HG02885 (cell line): ENCODE results near the gene ZDHHC8.
"Not testable (repeated sequence)": the region's sequence is repeated elsewhere in the genome, so short reads cannot be mapped to it uniquely, and the experiment has no call there.

Experiments
- ATAC-seq: cut with Tn5 transposase; IDR thresholded peaks from one replicate; pipeline ENCODE4 v1.9.1; 2021; ENCODE audit warnings: mild to moderate bottlenecking; ENCODE audit not compliant: unreplicated experiment, poor library complexity

ZDHHC8 gene

GRCh38 chr22:20156042-20156389 lies 24.4 kb downstream of the ZDHHC8 start:
- ATAC-seq: no peak

DNA sequence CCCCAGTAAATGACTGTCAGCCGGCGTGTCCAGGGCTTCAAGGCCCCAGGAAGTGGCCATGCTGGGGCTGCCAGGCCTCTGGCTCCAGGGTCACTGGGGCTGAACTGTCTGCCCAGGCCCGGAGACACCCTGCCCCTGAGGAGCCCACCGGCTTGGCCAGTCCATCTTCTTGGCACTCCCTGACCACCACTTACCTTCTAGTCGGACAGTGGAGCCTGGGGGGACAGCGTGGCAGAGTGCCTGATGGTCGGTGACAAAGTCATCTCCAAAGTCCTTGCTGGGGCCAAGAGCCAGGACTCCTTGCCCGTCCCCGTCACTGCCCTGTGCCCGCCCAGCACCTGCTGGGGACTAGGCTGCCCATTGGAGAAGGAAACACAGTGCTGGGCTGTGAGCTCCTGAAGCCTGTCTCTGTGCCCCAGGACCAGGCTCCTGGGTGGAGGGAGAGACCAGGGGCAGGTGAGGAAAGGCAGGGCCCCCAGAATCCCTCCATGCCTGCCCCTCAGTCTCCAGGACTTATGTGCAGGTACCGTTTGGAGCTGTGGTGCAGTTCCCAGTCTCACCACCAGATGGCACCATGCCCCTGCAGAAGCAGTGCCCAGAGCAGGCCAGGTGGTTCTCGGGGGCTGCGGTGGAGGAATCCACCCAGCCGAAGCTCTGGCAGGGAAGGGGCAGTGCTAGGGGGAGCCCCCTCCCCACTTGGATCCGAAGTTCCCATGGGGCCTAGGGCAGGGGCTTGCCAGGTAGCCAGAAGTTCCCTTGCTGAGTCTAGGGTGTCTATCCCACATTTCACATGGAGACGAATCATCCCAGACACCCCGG lies 25.2 kb downstream of the ZDHHC8 start:
- no peak for ATAC-seq

DNA sequence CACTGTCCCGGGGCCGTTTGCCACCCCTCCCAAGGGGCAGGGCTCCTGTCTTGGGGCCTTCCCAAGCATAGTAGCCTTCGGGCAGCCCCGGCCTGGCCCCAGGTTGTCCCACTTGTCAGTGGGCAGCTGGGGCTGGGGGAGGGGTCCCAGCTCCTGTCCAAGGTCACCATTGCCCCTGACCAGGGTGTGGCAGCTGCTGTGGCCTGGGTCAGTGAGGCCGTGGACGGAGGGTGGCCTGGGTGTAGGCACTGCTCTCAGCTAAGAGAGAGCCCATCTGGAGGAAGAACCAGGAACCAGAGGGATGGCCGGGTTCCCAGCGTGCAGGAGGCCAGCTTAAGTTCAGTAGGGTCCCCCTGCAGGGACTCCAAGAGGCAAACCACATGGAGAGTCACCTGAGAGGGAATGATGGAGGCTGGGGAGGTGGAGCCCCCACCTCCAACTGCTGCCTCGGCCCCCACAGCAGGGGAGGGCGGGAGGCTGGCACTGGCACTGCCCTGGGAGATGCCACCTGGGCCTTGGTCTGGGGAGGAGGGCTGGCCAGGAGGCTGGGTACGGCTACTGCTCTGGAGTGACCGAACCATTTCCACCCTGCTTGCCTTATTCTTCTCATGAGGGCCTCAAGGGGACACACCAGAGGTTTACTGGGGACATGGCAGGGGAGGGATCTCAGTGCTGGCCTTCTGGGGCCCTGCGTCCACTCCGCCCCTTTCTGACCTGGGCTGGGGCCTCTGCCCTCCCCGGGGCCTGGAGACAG lies 26.0 kb downstream of the ZDHHC8 start:
- ATAC-seq: no peak

GRCh38 chr22:20158391-20159036 lies 26.9 kb downstream of the ZDHHC8 start:
- ATAC-seq: no peak

DNA sequence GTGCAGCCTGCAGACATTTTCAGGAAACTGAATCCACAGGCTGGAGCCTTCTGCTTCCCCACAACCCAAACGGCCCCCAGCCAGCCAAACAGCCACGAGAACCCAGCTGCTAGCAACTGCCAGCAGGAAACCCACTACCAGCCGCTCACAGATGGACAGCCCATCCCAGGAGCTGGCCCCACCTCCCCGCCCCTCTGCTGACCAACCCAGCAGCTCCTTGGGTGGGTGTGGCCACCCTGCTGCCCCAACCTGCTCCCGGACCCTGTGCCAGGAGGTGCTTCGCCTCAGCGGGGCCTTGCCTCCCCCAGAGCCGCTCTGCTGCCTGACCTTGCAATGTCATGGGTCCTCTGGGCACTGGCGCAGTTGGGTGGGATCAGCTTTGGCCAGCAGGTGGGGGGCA lies 27.5 kb downstream of the ZDHHC8 start:
- no peak for ATAC-seq

- ATAC-seq: not testable (repeated sequence)
Observed at GRCh38 chr22:20159531-20159930, 27.9 kb downstream of the ZDHHC8 start.

DNA sequence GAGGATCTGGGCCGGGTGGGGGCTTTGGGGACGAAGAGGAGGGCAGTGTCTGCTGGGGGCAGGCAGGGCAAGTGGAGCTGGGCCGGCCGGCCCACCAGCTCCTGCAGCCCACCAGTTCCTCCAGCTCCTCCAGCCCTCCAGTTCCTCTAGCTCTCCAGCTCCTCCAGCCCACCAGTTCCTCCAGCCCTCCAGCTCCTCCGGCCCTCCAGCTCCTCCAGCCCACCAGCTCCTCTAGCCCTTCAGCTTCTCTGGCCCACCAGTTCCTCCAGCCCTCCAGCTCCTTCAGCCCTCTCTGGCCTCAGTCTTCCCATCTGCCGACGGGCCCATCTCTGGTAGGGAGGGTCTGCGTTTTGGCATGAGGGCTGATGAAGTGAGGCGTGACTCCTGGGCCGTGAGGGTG lies 28.4 kb downstream of the ZDHHC8 start:
- no peak for ATAC-seq

- no peak for ATAC-seq
Observed at GRCh38 chr22:20164863-20165262, 33.3 kb downstream of the ZDHHC8 start.

DNA sequence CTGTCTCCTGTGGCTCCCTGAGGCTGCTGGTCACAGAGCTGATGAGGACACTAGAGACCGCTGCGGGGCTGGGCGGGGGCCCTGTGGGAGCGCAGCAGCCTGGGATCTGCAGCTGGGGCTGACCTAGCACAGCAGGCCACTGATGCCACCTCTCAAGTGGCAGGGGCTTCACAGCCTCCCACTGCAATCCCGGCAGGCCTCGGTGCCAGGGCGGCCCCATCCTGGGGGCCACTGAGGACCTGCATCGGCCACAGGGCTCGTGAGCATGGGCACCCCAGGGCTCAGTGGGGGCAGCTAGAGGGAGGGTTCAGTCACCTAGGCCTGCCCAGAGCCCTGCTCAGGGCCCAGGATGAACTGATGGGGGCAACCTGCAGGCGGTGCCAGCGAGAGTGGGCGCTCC lies 33.8 kb downstream of the ZDHHC8 start:
- ATAC-seq: no peak

- no peak for ATAC-seq
Observed at GRCh38 chr22:20165913-20166312, 34.3 kb downstream of the ZDHHC8 start.

GRCh38 chr22:20166703-20167102 lies 35.1 kb downstream of the ZDHHC8 start:
- no peak for ATAC-seq

DNA sequence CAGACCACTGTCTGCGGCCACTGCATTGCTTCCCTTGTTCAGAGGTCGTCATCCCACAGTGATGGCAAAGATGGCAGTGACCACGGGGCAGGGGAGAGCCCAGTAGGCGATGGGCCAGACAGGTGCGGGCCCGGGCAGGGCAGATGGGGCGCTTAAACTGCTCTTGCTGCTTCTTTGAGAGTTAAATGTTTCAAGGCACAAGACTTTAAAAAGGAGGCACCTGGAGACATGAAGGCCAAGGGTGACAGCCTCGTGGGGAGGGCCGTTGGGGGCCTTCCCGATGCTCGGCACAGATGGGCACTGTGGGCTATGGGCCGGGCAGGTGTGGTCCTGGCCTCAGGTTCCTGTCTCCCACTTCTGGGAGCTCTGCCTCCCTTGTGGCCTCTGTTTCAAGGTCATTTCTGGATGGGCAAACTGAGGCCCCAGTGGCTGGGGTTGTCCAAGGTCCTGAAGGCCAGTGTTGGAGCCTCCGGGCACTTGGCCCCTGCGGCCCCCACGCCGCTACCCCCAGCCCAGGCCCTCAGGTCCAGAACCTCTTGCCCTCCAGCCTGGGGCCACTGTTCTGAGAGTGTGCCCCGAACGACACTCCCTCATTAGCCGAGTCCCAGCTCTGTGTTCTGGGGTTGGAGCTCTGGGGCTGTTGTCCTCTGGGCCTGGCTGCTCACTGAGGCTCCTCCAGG lies 36.2 kb downstream of the ZDHHC8 start:
- no peak for ATAC-seq

DNA sequence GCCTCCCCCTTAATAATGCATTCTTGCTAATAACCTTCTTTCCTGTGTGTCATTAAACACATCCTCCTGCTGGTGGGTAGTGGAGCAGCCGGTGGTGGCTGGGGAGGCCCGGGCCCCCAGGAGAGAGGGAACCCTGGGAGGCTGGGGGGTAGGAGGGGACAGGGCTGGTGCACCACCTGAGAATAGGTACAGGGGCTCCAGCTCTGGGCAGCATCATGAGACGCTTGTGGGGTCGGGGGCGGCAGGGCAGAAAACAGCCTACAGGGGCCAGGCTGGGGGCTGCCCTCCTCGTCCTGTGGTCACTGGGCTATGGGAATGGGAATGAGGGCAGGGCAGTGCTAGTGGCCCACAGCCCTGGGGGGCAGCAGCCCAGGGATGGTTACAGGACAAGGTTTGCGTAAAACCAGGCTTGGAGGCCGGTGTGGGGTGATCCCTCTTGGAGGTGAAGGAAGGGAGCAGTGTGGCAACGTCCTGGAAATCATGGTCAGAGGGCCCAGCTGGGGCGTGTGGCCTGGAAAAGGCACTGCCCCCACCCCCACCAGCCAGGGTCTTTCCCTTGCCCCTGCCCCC lies 37.7 kb downstream of the ZDHHC8 start:
- no peak for ATAC-seq

DNA sequence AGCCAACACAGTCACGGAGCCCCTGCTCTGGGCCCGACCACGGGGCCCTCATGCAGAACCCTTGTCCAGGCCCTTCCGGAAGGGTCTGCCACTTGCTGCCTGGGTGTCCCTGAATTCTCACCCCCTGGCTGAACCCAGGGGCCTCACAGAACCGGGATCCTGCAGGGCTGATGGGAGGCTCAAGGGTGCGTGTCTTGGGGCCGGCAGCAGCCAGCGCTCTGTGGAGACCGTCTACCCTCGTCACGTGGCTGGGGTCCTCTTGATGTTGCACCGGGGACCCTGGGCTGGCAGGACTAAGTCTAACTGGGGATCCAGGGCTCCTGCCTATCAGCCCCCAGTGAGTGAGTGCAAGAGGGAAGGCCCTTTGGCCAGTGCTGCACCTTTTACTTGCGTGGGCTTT lies 38.6 kb downstream of the ZDHHC8 start:
- no peak for ATAC-seq

- no peak for ATAC-seq
Observed at GRCh38 chr22:20171288-20172140, 39.9 kb downstream of the ZDHHC8 start.

- no peak for ATAC-seq
Observed at GRCh38 chr22:20172141-20172613, 40.6 kb downstream of the ZDHHC8 start.

- no peak for ATAC-seq
Observed at GRCh38 chr22:20173246-20173645, 41.6 kb downstream of the ZDHHC8 start.

- ATAC-seq: no peak
Observed at GRCh38 chr22:20173772-20174171, 42.2 kb downstream of the ZDHHC8 start.

- no peak for ATAC-seq
Observed at GRCh38 chr22:20174785-20175596, 43.4 kb downstream of the ZDHHC8 start.
